GM12878 (cell line): Measurements from ENCODE around the gene ANXA3. TPM values are rescaled to one million over a fixed set of nuclear protein-coding genes. Genes with fewer than 3 reads are reported as not detected.

Experiments
- ATAC-seq: fragments of 200-7000 bp; cut with Tn5 transposase; 3 replicates; pipeline ENCODE4 v1.9.1; 2020; ENCODE audit warnings: mild to moderate bottlenecking, moderate library complexity
- BruUV-seq: library from RNA; stranded (reverse); fragments of 400-500 nt; replicated peaks from 2 replicates; lab custom pipeline; 2021; lab: Mats Ljungman, UMichigan
- CTCF ChIA-PET: fragments of 300-600 bp; sonication (Branson Sonifier 250); formaldehyde crosslinking; extraction: SDS; loops from one replicate; lab custom pipeline; 2021; ENCODE audit warnings: inconsistent platforms; lab: Yijun Ruan, JAX
- POLR2A ChIA-PET: fragments of 350-600 bp; formaldehyde crosslinking; extraction: SDS; loops from one replicate; lab custom pipeline; 2021; ENCODE audit warnings: inconsistent platforms; lab: Charles Lee
- RAD21 ChIA-PET: fragments of 300-600 bp; sonication (Branson Sonifier 250); formaldehyde crosslinking; loops from one replicate; lab custom pipeline; 2023; ENCODE audit warnings: antibody characterized with exemption; ENCODE audit not compliant: unreplicated experiment; lab: Charles Lee
- SMC1A ChIA-PET: fragments of 300-600 bp; sonication (Branson Sonifier 250); formaldehyde crosslinking; loops from one replicate; lab custom pipeline; 2023; ENCODE audit not compliant: unreplicated experiment, uncharacterized antibody; lab: Charles Lee
- DNase-seq: peaks from one replicate; pipeline ENCODE4 v3.0.0-alpha.2; 2011; ENCODE audit warnings: low read depth, low spot score
- FAIRE-seq: peaks from 3 replicates; lab custom pipeline; 2011; peaks lifted over from hg19 to GRCh38; lab: Jason Lieb, UNC
- H2AFZ ChIP-seq: 2 replicates; pipeline ENCODE4 v1.6.0; 2011; ENCODE audit warnings: low read depth, low read length, control low read depth; ENCODE audit not compliant: control insufficient read depth
- H3K27ac ChIP-seq: 2 replicates; pipeline ENCODE4 v1.5.1; 2011; ENCODE audit warnings: control low read depth; ENCODE audit not compliant: control insufficient read depth, insufficient read depth
- H3K27me3 ChIP-seq, 2 experiments: replicated peaks in 1 of 2; 2 replicates each; pipeline versions ENCODE4 v1.6.0 to v1.6.1; 2011; ENCODE audit warnings: low read length in 1 of 2; ENCODE audit not compliant: control insufficient read depth in 2 of 2, insufficient read depth in 2 of 2
- H3K36me3 ChIP-seq, 2 experiments: 2 replicates each; pipeline ENCODE4 v1.5.1; 2011; ENCODE audit warnings: low read length in 1 of 2; ENCODE audit not compliant: control insufficient read depth in 2 of 2, insufficient read depth in 2 of 2
- H3K4me1 ChIP-seq: 2 replicates; pipeline ENCODE4 v1.6.1; 2011; ENCODE audit warnings: mild to moderate bottlenecking, low read length, moderate library complexity, mixed read lengths; ENCODE audit not compliant: control insufficient read depth, insufficient read depth
- H3K4me2 ChIP-seq: 2 replicates; pipeline ENCODE4 v1.6.0; 2011; ENCODE audit warnings: control low read depth; ENCODE audit not compliant: control insufficient read depth, insufficient read depth
- H3K4me3 ChIP-seq: fragments of 200-600 bp; sonication (generic); 2 replicates; pipeline ENCODE4 v1.5.1; 2016
- H3K79me2 ChIP-seq: 2 replicates; pipeline ENCODE4 v1.6.0; 2011; ENCODE audit warnings: low read length; ENCODE audit not compliant: control insufficient read depth, insufficient read depth
- H3K9ac ChIP-seq: 2 replicates; pipeline ENCODE4 v1.8.0; 2011; ENCODE audit warnings: low read length, control low read depth, mixed read lengths; ENCODE audit not compliant: control insufficient read depth, insufficient read depth
- H3K9me3 ChIP-seq: replicated peaks from 3 replicates; pipeline ENCODE4 v1.5.1; 2011; ENCODE audit warnings: mild to moderate bottlenecking, low read length; ENCODE audit not compliant: control insufficient read depth, insufficient read depth
- H4K20me1 ChIP-seq: 2 replicates; pipeline ENCODE4 v1.6.0; 2011; ENCODE audit not compliant: control insufficient read depth, insufficient read depth
- ATF3 ChIP-seq: IDR thresholded peaks from 2 replicates; pipeline ENCODE4 v1.6.1; 2011; ENCODE audit warnings: low read depth, mild to moderate bottlenecking, low read length, moderate library complexity, borderline replicate concordance; ENCODE audit errors: extremely low read depth
- BHLHE40 ChIP-seq, 2 experiments: fragments of 450-650 bp in 1 of 2; IDR thresholded peaks; 2 replicates each; pipeline ENCODE4 v1.6.1; 2011 to 2017; ENCODE audit warnings: low read depth in 2 of 2, borderline replicate concordance in 1 of 2, improper control_type of control experiment in 1 of 2, low read length in 1 of 2, mild to moderate bottlenecking in 1 of 2
- CBFB ChIP-seq: IDR thresholded peaks from 2 replicates; pipeline ENCODE4 v1.6.1; 2016; ENCODE audit warnings: antibody characterized with exemption, low read depth
- CBX5 ChIP-seq: sonication (generic); IDR thresholded peaks from 2 replicates; pipeline ENCODE4 v1.6.1; 2016; ENCODE audit warnings: low read depth, moderate library complexity, mild to moderate bottlenecking, inconsistent platforms
- EED ChIP-seq: sonication (generic); IDR thresholded peaks from 2 replicates; pipeline ENCODE4 v1.6.1; 2016; ENCODE audit warnings: antibody characterized with exemption, low read depth
- EP300 ChIP-seq, 2 experiments: fragments of 150-350 bp in 1 of 2; IDR thresholded peaks; 2 replicates each; pipeline ENCODE4 v1.6.1; 2011 to 2012; ENCODE audit warnings: low read depth in 2 of 2, low read length in 2 of 2, borderline replicate concordance in 1 of 2, improper control_type of control experiment in 1 of 2, inconsistent platforms in 1 of 2; ENCODE audit not compliant: control insufficient read depth in 1 of 2
- FOXK2 ChIP-seq: fragments of 450-650 bp; IDR thresholded peaks from 2 replicates; pipeline ENCODE4 v1.6.1; 2017; ENCODE audit warnings: mild to moderate bottlenecking, moderate library complexity
- JUNB ChIP-seq: IDR thresholded peaks from 2 replicates; pipeline ENCODE4 v1.6.1; 2016; ENCODE audit warnings: antibody characterized with exemption, mild to moderate bottlenecking
- MEF2A ChIP-seq: IDR thresholded peaks from 2 replicates; pipeline ENCODE4 v1.6.1; 2011; ENCODE audit warnings: low read depth, mild to moderate bottlenecking, low read length, moderate library complexity; ENCODE audit not compliant: insufficient read depth
- MEF2B ChIP-seq: fragments of 450-650 bp; IDR thresholded peaks from 2 replicates; pipeline ENCODE4 v1.6.1; 2018; ENCODE audit warnings: mild to moderate bottlenecking, moderate library complexity; ENCODE audit not compliant: partially characterized antibody, poor library complexity, severe bottlenecking
- MLLT1 ChIP-seq: fragments of 450-650 bp; IDR thresholded peaks from 2 replicates; pipeline ENCODE4 v1.6.1; 2016; ENCODE audit warnings: mild to moderate bottlenecking
- NFIC ChIP-seq: IDR thresholded peaks from 2 replicates; pipeline ENCODE4 v1.6.1; 2012; ENCODE audit warnings: low read depth, mild to moderate bottlenecking, inconsistent platforms, low read length, moderate library complexity
- NFYA ChIP-seq: IDR thresholded peaks from 2 replicates; pipeline ENCODE4 v1.6.1; 2011; ENCODE audit warnings: low read depth, mild to moderate bottlenecking, low read length, improper control_type of control experiment, borderline replicate concordance
- PBX3 ChIP-seq: IDR thresholded peaks from 2 replicates; pipeline ENCODE4 v1.6.1; 2011; ENCODE audit warnings: mild to moderate bottlenecking, low read depth, low read length, moderate library complexity; ENCODE audit not compliant: insufficient replicate concordance
- POLR2AphosphoS2 ChIP-seq: IDR thresholded peaks from 2 replicates; pipeline ENCODE4 v1.6.1; 2011; ENCODE audit warnings: low read depth, mild to moderate bottlenecking, low read length, improper control_type of control experiment, moderate library complexity
- RB1 ChIP-seq: fragments of 450-650 bp; formaldehyde crosslinking; IDR thresholded peaks from 2 replicates; pipeline ENCODE4 v1.6.1; 2017; ENCODE audit warnings: mild to moderate bottlenecking, borderline replicate concordance
- RFX5 ChIP-seq: IDR thresholded peaks from 2 replicates; pipeline ENCODE4 v1.6.1; 2011; ENCODE audit warnings: low read depth, low read length, improper control_type of control experiment
- ZNF207 ChIP-seq: fragments of 450-650 bp; IDR thresholded peaks from 2 replicates; pipeline ENCODE4 v1.6.1; 2014; ENCODE audit warnings: antibody characterized with exemption, mild to moderate bottlenecking, borderline replicate concordance
- ZSCAN29 ChIP-seq: fragments of 450-650 bp; IDR thresholded peaks from 2 replicates; pipeline ENCODE4 v1.6.1; 2017; ENCODE audit warnings: mild to moderate bottlenecking, moderate library complexity
- WGBS: methylation state at CpG from one replicate; pipeline ENCODE4 v1.1.6; 2016; ENCODE audit warnings: low lambda C conversion rate; ENCODE audit not compliant: insufficient replicate concordance, insufficient coverage; ENCODE audit errors: missing lambda C conversion rate; 5-methylcytosine and 5-hydroxymethylcytosine counted together
- in situ Hi-C: fragments of 300-500 bp; cut with MboI; formaldehyde crosslinking; loops from 9 replicates; pipeline ENCODE4 v1.14.3; 2018; ENCODE audit warnings: mixed read lengths
- intact Hi-C: fragments of 100-400 bp; cut with micrococcal nuclease; formaldehyde crosslinking; loops from one replicate; pipeline ENCODE4 v1.14.2; 2022; ENCODE audit not compliant: unreplicated experiment
- polyA plus RNA-seq, 11 experiments: library from polyadenylated mRNA; depleted of rRNA in 4 of 11; unstranded in 6 of 11; stranded (reverse) in 5 of 11; fragments of >200 nt; fragmentation: Nextera tagmentation in 4 of 11; fragmentation: Illumina TruSeq in 1 of 11; extraction: Ambion mirVana in 4 of 11; extraction: Trizol in 1 of 11; gene quantifications; 1 replicate in 1 of 11; 2 replicates in 10 of 11; pipeline versions ENCODE4 v1.2.1 to v1.2.3, GENCODE V29; 2011 to 2016; ENCODE audit warnings: inconsistent platforms in 2 of 11, missing spikeins in 2 of 11, low read depth in 1 of 11
- total RNA-seq, 4 experiments: library from RNA; depleted of rRNA in 3 of 4; stranded (reverse); fragments of >200 nt in 3 of 4; fragmentation: Illumina TruSeq in 1 of 4; extraction: Trizol in 1 of 4; gene quantifications; 2 replicates each; pipeline versions ENCODE4 v1.2.1 to v1.2.3, GENCODE V29; 2013 to 2021

The ANXA3 gene
- total and polyA plus RNA-seq, 10 of the 15 experiments (the other 5 are each of a cell fraction or from before 2014, with no cell fraction given): 0.28 to 14.7 (median 0.91) TPM

- H4K20me1 ChIP-seq: no peaks in the 10 kb centered on the region
- ChIA-PET POLR2A (no interaction called here), RAD21 (no interaction called here), CTCF (no interaction called here), SMC1A (no interaction called here)
- DNase-seq (no peak), ATAC-seq (no peak), FAIRE-seq (no peak)
- H3K9me3 ChIP-seq: no peaks in the 10 kb centered on the region; the same call in 2 of the 3 replicates
- H3K9ac ChIP-seq: no peak overlapping the region
- H3K4me2 ChIP-seq: no peak overlapping the region
- in situ Hi-C loops: no loop called here
- TF ChIP-seq NFYA: no peak
- TF ChIP-seq CBFB: no peak
- TF ChIP-seq NFIC: no peak
- TF ChIP-seq ZNF207: no peak
- TF ChIP-seq FOXK2: no peak
- no peak for TF ChIP-seq ZSCAN29
- no peak for TF ChIP-seq RB1
- TF ChIP-seq BHLHE40 (IDR thresholded peaks at IDR 0.05; ENCODE audit: borderline replicate concordance in 1 of 2, low read depth in 2 of 2, low read length in 1 of 2): no peak
- TF ChIP-seq EED: no peak
- no peak for TF ChIP-seq MEF2B
- TF ChIP-seq PBX3: no peak
- TF ChIP-seq POLR2AphosphoS2: no peak
- TF ChIP-seq MLLT1: no peak
- no peak for TF ChIP-seq EP300 (IDR thresholded peaks at IDR 0.05; ENCODE audit: borderline replicate concordance in 1 of 2, control insufficient read depth in 1 of 2, low read depth in 2 of 2, low read length in 2 of 2)
- no peak for TF ChIP-seq CBX5
- no peak for TF ChIP-seq RFX5
- no peak for TF ChIP-seq ATF3
- TF ChIP-seq JUNB: no peak
- no peak for TF ChIP-seq MEF2A
- no peak overlapping the region for H2AFZ ChIP-seq
- no peaks in the 10 kb centered on the region for H3K4me1 ChIP-seq
- no peaks in the 10 kb centered on the region for H3K36me3 ChIP-seq
- H3K79me2 ChIP-seq: no peaks in the 10 kb centered on the region
- H3K27ac ChIP-seq: no peak overlapping the region
- H3K4me3 ChIP-seq: no peak overlapping the region
- no TSS peak for BruUV-seq
- intact Hi-C loops: loop anchor here (10.0 kb wide), 1 partner anchor 546 kb away; no protein-coding TSS in a partner anchor
- peaks cover 0 to 4% of the 10 kb centered on the region in 2 experiments; a peak in 1 of 4 replicates for H3K27me3 ChIP-seq
- 0% methylated on average over 1 of the region's 1 CpG for WGBS
These were observed 40.9 kb upstream of the ANXA3 start for GRCh38 chr4:78510681-78511080.
